Upper lobe of left lung (tissue), 4 donors: ENCODE measurements around the gene NUP155.

Experiments
- POLR2A ChIP-seq, 4 donors: fragments of 450-650 bp; IDR thresholded peaks; one replicate each; pipeline ENCODE4 v1.5.1; 2016 to 2017; ENCODE audit warnings: antibody characterized with exemption in 4 of 4, mild to moderate bottlenecking in 2 of 4
- POLR2AphosphoS5 ChIP-seq, 2 donors: sonication (generic); formaldehyde crosslinking; IDR thresholded peaks; one replicate each; pipeline ENCODE4 v1.5.1; 2017; ENCODE audit warnings: antibody characterized with exemption in 2 of 2
- TF ChIP-seq, protein P1 (sequence below), 6 experiments: fragments of 450-650 bp in 4 of 6; fragments of 200-600 bp in 2 of 6; sonication (generic) in 2 of 6; IDR thresholded peaks; one replicate each; pipeline ENCODE4 v1.5.1; 2016 to 2019; ENCODE audit warnings: antibody characterized with exemption in 6 of 6

GRCh38 chr5:37326536-37326935 lies 44.4 kb downstream of the NUP155 start:
- TF ChIP-seq, protein P1, sequence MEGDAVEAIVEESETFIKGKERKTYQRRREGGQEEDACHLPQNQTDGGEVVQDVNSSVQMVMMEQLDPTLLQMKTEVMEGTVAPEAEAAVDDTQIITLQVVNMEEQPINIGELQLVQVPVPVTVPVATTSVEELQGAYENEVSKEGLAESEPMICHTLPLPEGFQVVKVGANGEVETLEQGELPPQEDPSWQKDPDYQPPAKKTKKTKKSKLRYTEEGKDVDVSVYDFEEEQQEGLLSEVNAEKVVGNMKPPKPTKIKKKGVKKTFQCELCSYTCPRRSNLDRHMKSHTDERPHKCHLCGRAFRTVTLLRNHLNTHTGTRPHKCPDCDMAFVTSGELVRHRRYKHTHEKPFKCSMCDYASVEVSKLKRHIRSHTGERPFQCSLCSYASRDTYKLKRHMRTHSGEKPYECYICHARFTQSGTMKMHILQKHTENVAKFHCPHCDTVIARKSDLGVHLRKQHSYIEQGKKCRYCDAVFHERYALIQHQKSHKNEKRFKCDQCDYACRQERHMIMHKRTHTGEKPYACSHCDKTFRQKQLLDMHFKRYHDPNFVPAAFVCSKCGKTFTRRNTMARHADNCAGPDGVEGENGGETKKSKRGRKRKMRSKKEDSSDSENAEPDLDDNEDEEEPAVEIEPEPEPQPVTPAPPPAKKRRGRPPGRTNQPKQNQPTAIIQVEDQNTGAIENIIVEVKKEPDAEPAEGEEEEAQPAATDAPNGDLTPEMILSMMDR (IDR thresholded peaks at IDR 0.05): no peak
- no peak for TF ChIP-seq POLR2A (IDR thresholded peaks at IDR 0.05)
- no peak for TF ChIP-seq POLR2AphosphoS5 (IDR thresholded peaks at IDR 0.05)
